Thymus (tissue), 11 donors: ENCODE data around the gene TMC2. TPM values are rescaled to one million over a fixed set of nuclear protein-coding genes. Genes with fewer than 3 reads are reported as not detected.

Source experiments
- DNase-seq, 9 donors: peaks; one replicate each; pipeline ENCODE4 v3.0.0-alpha.2; 2013; ENCODE audit warnings: low spot score in 9 of 9, low read depth in 6 of 9, missing footprints in 1 of 9
- H3K27ac ChIP-seq, 2 donors: one replicate each; pipeline ENCODE4 v1.5.1; 2013; ENCODE audit warnings: control low read depth in 1 of 2, low read depth in 1 of 2, low read length in 1 of 2, mild to moderate bottlenecking in 1 of 2, moderate library complexity in 1 of 2
- H3K27me3 ChIP-seq, 2 donors: one replicate each; pipeline ENCODE4 v1.5.1; 2013; ENCODE audit warnings: low read length in 1 of 2; ENCODE audit not compliant: control insufficient read depth in 2 of 2, insufficient read depth in 1 of 2
- H3K36me3 ChIP-seq, 2 donors: one replicate each; pipeline ENCODE4 v1.5.1; 2013; ENCODE audit warnings: low read length in 1 of 2, mild to moderate bottlenecking in 1 of 2, moderate library complexity in 1 of 2; ENCODE audit not compliant: control insufficient read depth in 2 of 2, insufficient read depth in 2 of 2
- H3K4me1 ChIP-seq, 2 donors: one replicate each; pipeline ENCODE4 v1.5.1; 2013; ENCODE audit warnings: low read length in 2 of 2; ENCODE audit not compliant: control insufficient read depth in 2 of 2, insufficient read depth in 2 of 2
- H3K4me3 ChIP-seq, 2 donors: one replicate each; pipeline ENCODE4 v1.5.1; 2013; ENCODE audit warnings: low read length in 2 of 2, control low read depth in 1 of 2, mild to moderate bottlenecking in 1 of 2
- H3K9me3 ChIP-seq, 2 donors: one replicate each; pipeline ENCODE4 v1.5.1; 2013; ENCODE audit warnings: low read length in 1 of 2, mild to moderate bottlenecking in 1 of 2; ENCODE audit not compliant: control insufficient read depth in 2 of 2, insufficient read depth in 1 of 2
- WGBS: extraction: QIAGEN DNeasy Blood & Tissue Kit; methylation state at CpG from one replicate; pipeline ENCODE4 v1.1.7; 2013; 5-methylcytosine and 5-hydroxymethylcytosine counted together
- polyA plus RNA-seq: library from polyadenylated mRNA; stranded (reverse); fragments of 200-250 nt; gene quantifications from one replicate; pipeline ENCODE4 v1.2.3, GENCODE V29; 2013
- total RNA-seq: library from RNA; stranded (reverse); fragments of 120-200 nt; gene quantifications from one replicate; pipeline ENCODE4 v1.2.4, GENCODE V29; 2013
- donor health status: healthy.

TMC2 gene
- total and polyA plus RNA-seq, 2 donors = 0.05 TPM; not detected in 1

DNA sequence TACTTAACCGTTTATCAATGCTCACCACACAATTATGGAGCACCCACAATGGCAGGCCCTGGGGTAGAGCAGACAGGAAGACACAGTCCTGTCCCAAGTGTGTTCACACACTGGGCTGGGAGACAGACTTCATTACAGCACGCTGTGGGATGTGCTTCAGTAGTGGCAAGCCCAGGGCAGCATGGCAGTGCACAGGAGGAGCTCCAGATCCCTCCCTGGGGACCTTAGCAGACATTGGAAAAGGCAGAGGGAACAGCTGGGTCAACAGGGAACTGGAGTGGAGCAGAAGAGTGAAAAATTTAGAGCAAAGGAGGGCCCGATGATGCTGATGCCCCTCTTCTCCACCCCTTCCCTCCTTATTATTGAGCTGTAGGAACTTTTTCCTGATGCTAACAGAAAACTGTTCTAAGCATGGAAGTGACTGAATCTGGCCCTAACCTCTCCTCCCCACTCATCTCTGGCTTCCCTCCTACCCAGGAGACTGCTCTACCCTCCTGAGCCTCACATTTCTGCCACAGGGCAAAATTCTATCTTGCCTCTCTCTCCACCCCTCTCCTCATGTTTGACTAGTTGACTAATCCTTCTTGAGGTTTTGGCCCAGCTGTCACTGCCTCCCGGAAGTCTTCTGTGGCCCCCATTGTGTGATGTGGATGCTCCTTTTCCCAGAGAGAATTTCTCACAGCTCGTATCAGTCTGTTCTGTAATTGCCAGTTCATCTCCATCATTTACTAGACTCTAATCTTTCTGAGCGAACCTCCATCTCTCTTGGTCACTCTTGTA is 74.8 kb downstream of the TMC2 start:
- no peak overlapping the region for H3K27ac ChIP-seq
- DNase-seq = no peak
- no peaks in the 10 kb centered on the region for H3K36me3 ChIP-seq
- 85% methylated on average over 6 of the region's 6 CpGs for WGBS
- H3K27me3 ChIP-seq = no peaks in the 10 kb centered on the region
- H3K4me3 ChIP-seq = no peak overlapping the region
- H3K4me1 ChIP-seq = no peaks in the 10 kb centered on the region
- H3K9me3 ChIP-seq = no peaks in the 10 kb centered on the region

DNA sequence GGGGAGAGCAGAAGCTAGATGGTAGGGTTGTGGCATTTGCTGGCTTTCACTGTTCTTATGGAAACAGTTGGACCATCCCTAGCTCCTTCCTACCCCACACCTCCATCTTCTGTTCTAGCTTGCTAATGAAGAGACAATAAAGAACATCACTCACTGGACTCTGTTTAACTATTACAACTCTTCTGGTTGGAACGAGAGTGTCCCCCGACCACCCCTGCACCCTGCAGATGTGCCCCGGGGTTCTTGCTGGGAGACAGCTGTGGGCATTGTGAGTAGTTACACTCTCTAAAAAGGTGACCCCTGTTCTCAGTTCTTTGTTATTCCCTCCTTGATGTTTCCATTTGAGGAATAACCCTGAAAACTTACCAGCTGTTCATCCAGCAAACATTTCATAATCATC is 75.7 kb downstream of the TMC2 start:
- DNase-seq = no peak
- 94% methylated on average over 3 of the region's 3 CpGs for WGBS
- H3K4me1 ChIP-seq = no peaks in the 10 kb centered on the region
- no peak overlapping the region for H3K4me3 ChIP-seq
- no peak overlapping the region for H3K27ac ChIP-seq
- peaks cover 0 to 4% of the 10 kb centered on the region in 2 donors for H3K27me3 ChIP-seq
- no peaks in the 10 kb centered on the region for H3K9me3 ChIP-seq
- no peaks in the 10 kb centered on the region for H3K36me3 ChIP-seq

DNA sequence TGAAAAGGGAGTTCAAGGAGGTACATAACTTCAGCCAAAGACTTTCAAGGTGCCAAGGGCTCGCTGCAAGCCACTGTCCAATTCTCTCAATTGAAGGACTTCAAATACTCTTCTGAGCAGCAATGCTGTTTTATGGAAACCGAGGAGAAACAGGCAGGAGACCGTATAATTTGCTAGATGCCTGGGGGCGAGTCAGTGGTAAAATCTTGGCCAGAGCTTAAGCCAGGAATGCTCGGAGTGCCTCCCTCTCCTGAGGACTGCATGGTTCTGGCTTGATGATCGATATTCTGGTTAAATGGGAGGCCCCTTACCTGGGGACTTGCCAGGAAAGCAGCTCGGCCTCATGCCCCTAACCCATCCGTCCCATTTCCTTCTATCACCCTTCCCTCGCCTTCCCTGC is 80.3 kb downstream of the TMC2 start:
- no peaks in the 10 kb centered on the region for H3K9me3 ChIP-seq
- no peaks in the 10 kb centered on the region for H3K36me3 ChIP-seq
- peaks cover 0 to 8% of the 10 kb centered on the region in 2 donors for H3K27me3 ChIP-seq
- no peak for DNase-seq
- 87% methylated on average over 9 of the region's 9 CpGs for WGBS
- H3K4me1 ChIP-seq = no peaks in the 10 kb centered on the region
- H3K4me3 ChIP-seq = no peak overlapping the region
- H3K27ac ChIP-seq = no peak overlapping the region

DNA sequence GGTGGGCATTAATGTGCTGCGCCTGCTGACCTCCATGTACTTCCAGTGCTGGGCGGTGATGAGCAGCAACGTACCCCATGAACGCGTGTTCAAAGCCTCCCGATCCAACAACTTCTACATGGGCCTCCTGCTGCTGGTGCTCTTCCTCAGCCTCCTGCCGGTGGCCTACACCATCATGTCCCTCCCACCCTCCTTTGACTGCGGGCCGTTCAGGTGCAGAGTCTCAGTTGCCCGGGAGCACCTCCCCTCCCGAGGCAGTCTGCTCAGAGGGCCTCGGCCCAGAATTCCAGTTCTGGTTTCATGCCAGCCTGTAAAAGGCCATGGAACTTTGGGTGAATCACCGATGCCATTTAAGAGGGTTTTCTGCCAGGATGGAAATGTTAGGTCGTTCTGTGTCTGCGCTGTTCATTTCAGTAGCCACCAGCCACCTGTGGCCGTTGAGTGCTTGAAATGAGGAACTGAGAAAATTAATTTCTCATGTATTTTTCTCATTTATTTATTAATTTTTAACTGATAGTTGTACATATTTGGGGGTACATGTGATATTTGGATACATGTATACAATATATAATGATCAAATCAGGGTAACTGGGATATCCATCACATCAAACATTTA is 80.8 kb downstream of the TMC2 start:
- no peak for DNase-seq
- no peaks in the 10 kb centered on the region for H3K4me1 ChIP-seq
- WGBS = 87% methylated on average over 16 of the region's 16 CpGs

GRCh38 chr20:2618815-2619214 is 82.4 kb downstream of the TMC2 start:
- 89% methylated on average over 6 of the region's 6 CpGs for WGBS
- H3K4me3 ChIP-seq = no peak overlapping the region
- H3K9me3 ChIP-seq = no peaks in the 10 kb centered on the region
- DNase-seq = no peak
- H3K27me3 ChIP-seq = peaks cover 0 to 8% of the 10 kb centered on the region in 2 donors
- no peak overlapping the region for H3K27ac ChIP-seq
- no peaks in the 10 kb centered on the region for H3K36me3 ChIP-seq
- no peaks in the 10 kb centered on the region for H3K4me1 ChIP-seq

More for the DNA sequence above, 80.8 kb downstream of the TMC2 start:
- Histone ChIP-seq H3K9me3 (no peaks in the 10 kb centered on the region), H3K36me3 (no peaks in the 10 kb centered on the region), H3K4me3 (no peak overlapping the region), H3K27ac (no peak overlapping the region), H3K27me3 (peaks cover 0 to 8% of the 10 kb centered on the region in 2 donors)

- Histone ChIP-seq H3K4me1 (no peaks in the 10 kb centered on the region), H3K36me3 (no peaks in the 10 kb centered on the region), H3K27ac (no peak overlapping the region), H3K9me3 (no peaks in the 10 kb centered on the region), H3K4me3 (no peak overlapping the region), H3K27me3 (peaks cover 0 to 8% of the 10 kb centered on the region in 2 donors)
- WGBS = 71% methylated on average over 2 of the region's 2 CpGs
- no peak for DNase-seq
These were observed 83.0 kb downstream of the TMC2 start for GRCh38 chr20:2619337-2619736.

- Histone ChIP-seq H3K4me3 (no peak overlapping the region), H3K27me3 (peaks cover 0 to 8% of the 10 kb centered on the region in 2 donors), H3K27ac (no peak overlapping the region), H3K4me1 (no peaks in the 10 kb centered on the region), H3K9me3 (no peaks in the 10 kb centered on the region), H3K36me3 (no peaks in the 10 kb centered on the region)
- 95% methylated on average over 3 of the region's 3 CpGs for WGBS
- DNase-seq = no peak
These were observed 83.7 kb downstream of the TMC2 start for GRCh38 chr20:2619961-2620595.

GRCh38 chr20:2624190-2624589 is 87.8 kb downstream of the TMC2 start:
- H3K27me3 ChIP-seq = no peaks in the 10 kb centered on the region
- no peaks in the 10 kb centered on the region for H3K4me1 ChIP-seq
- DNase-seq = no peak
- no peak overlapping the region for H3K27ac ChIP-seq
- no peaks in the 10 kb centered on the region for H3K9me3 ChIP-seq
- H3K36me3 ChIP-seq = no peaks in the 10 kb centered on the region
- 84% methylated on average over 4 of the region's 4 CpGs for WGBS
- no peak overlapping the region for H3K4me3 ChIP-seq

DNA sequence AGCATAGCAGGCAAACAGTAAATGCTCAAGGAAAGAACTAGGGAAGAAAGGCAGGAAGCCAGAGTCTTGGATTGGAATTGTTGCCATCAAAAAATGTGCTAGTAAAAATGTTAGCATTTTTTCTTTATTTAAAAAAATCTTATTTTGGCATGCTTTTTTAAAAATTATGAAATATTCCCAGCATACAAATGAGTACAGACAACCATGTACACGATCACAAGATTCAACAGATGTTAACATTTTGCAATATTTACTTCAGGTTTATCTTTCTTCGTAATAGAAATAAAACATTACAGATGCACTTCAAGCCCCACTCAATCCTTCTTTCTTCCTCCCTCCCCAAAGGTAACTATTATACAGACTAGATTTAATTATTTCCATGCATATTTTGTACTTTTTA is 88.7 kb downstream of the TMC2 start:
- H3K9me3 ChIP-seq = no peaks in the 10 kb centered on the region
- H3K36me3 ChIP-seq = no peaks in the 10 kb centered on the region
- no peaks in the 10 kb centered on the region for H3K27me3 ChIP-seq
- 97% methylated on average over 2 of the region's 2 CpGs for WGBS
- no peak overlapping the region for H3K4me3 ChIP-seq
- no peak for DNase-seq
- H3K4me1 ChIP-seq = no peaks in the 10 kb centered on the region
- no peak overlapping the region for H3K27ac ChIP-seq
